Measurements from ENCODE around the gene ARHGAP32.

- TF ChIP-seq CTCF (IDR thresholded peaks at IDR 0.05) (no peak), POLR2A (IDR thresholded peaks at IDR 0.05) (no peak), POLR2AphosphoS5 (IDR thresholded peaks at IDR 0.05) (no peak)
Measured at GRCh38 chr11:128917144-128917724, 274.9 kb downstream of the ARHGAP32 start.

All from breast epithelium (tissue), 3 donors.